ENCODE measurements around the gene B3GALT2. TPM values are rescaled to one million over a fixed set of nuclear protein-coding genes. Genes with fewer than 3 reads are reported as not detected.
A peak's percentile ranks its signal among the peaks of the same experiment; 100 is the strongest.

B3GALT2 gene
- total and polyA plus RNA-seq, 2 of the 8 experiments (the other 6 are each of a cell fraction or from before 2014, with no cell fraction given), result not detected

DNA sequence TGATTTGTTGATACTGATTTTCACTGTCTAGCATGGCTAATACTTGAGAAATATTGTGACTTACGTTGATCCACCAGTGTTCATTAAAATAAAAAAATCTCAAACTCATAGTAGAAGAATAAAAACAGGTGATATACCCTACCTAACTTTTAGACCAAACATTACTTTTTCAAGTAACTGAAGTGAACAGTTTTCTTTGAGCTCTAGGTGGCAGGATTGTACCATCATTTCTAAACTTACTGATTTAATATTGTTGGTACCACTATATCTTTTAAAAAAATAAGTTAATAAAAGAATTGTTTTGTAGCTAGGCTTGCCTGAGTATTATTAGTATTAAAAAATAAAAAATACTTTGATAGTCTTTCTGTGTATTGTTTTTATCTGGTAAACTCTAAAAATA is 43.1 kb downstream of the B3GALT2 start:
- H3K14ac ChIP-seq (ENCODE audit: insufficient read length), result no peak overlapping the region
- no peaks in the 10 kb centered on the region for H3K27me3 ChIP-seq (replicated peaks in 1 of 4; ENCODE audit: control insufficient read depth in 3 of 4, extremely low read depth in 1 of 4, insufficient read depth in 3 of 4, low read length in 3 of 4)
- peaks cover 0 to 2% of the 10 kb centered on the region in 2 experiments for H4K20me1 ChIP-seq (replicated peaks in 1 of 2; ENCODE audit: control insufficient read depth in 1 of 2, insufficient read depth in 2 of 2, low read length in 2 of 2)
- no peaks in the 10 kb centered on the region for H3K9me3 ChIP-seq (ENCODE audit: insufficient read depth in 2 of 2, low read depth in 1 of 2, low read length in 1 of 2)
- no peak overlapping the region for H3K56ac ChIP-seq (replicated peaks; ENCODE audit: insufficient read length, low read depth, low read length)
- H3K18ac ChIP-seq (ENCODE audit: extremely low read depth, low read length), result no peak overlapping the region
- H3K9ac ChIP-seq (replicated peaks in 1 of 4; ENCODE audit: extremely low read depth in 1 of 4, low read depth in 3 of 4, low read length in 3 of 4), result no peak overlapping the region
- FAIRE-seq (no peak), DNase-seq (ENCODE audit: low read depth in 1 of 2, low spot score in 2 of 2) (no peak)
- H3K4me1 ChIP-seq (replicated peaks in 1 of 4; ENCODE audit: control insufficient read depth in 3 of 4, insufficient read depth in 4 of 4, low read length in 3 of 4), result peaks cover 0 to 8% (median 3%) of the 10 kb centered on the region in 4 experiments; a peak in 2 of 7 replicates
- H2BK15ac ChIP-seq (ENCODE audit: low read length), result no peak overlapping the region
- no peak overlapping the region for H3K23ac ChIP-seq (ENCODE audit: insufficient read length)
- no peak overlapping the region for H2BK20ac ChIP-seq (ENCODE audit: low read length)
- CTCF ChIA-PET (ENCODE audit: partially characterized antibody), result interaction anchor here (0.7 to 1.6 kb wide), 9 partner anchors 8 to 1016 kb away, joined by 3 to 7 read pairs (median 4); no protein-coding TSS in a partner anchor
- H2BK12ac ChIP-seq (ENCODE audit: low read depth, low read length), result no peak overlapping the region
- peak in 1 of 2 experiments; percentile 14; a peak in 1 of 4 replicates for TF ChIP-seq RAD21 (IDR thresholded peaks at IDR 0.05 in 1 of 2, conservative IDR thresholded peaks at IDR 0.05 in 1 of 2; ENCODE audit: low read depth in 2 of 2, low read length in 2 of 2)
- no peak for TF ChIP-seq POU5F1 (IDR thresholded peaks at IDR 0.05; ENCODE audit: low read depth, low read length)
- no peak overlapping the region for H2BK5ac ChIP-seq (ENCODE audit: low read depth, low read length)
- H2BK120ac ChIP-seq (replicated peaks; ENCODE audit: low read depth, low read length), result no peak overlapping the region
- H4K91ac ChIP-seq (replicated peaks; ENCODE audit: insufficient read length, low read length), result no peak overlapping the region
- 82% methylated on average over 1 of the region's 1 CpG; no CpG with 5 or more reads in 1 of the 2 experiments for WGBS, 2 experiments (ENCODE audit: extremely low coverage in 1 of 2, insufficient coverage in 1 of 2, insufficient read length in 1 of 2, insufficient replicate concordance in 2 of 2, low coverage in 1 of 2, low lambda C conversion rate in 2 of 2, missing lambda C conversion rate in 1 of 2)
- no peak overlapping the region for H2AFZ ChIP-seq (ENCODE audit: low read length)
- POLR2A ChIA-PET (ENCODE audit: partially characterized antibody), result interaction anchor here (2.0 kb wide), 1 partner anchor 39 kb away, joined by 5 read pairs; the partner anchor contains the start of gene GLRX2
- H3K4me3 ChIP-seq (ENCODE audit: extremely low read depth in 1 of 4, insufficient read depth in 2 of 4, low read depth in 3 of 4, low read length in 4 of 4), result no peak overlapping the region
- no peak overlapping the region for H3K4me2 ChIP-seq (ENCODE audit: insufficient read depth in 1 of 2, low read depth in 2 of 2, low read length in 2 of 2)
- no peak overlapping the region for H2AK5ac ChIP-seq (ENCODE audit: low read depth, low read length)
- peaks cover 0 to 11% of the 10 kb centered on the region in 2 experiments; a peak in 2 of 4 replicates for H3K79me2 ChIP-seq (ENCODE audit: control insufficient read depth in 1 of 2, insufficient read depth in 2 of 2, low read length in 2 of 2)
- H3K27ac ChIP-seq (ENCODE audit: low read depth, low read length), result no peak overlapping the region
- H3K36me3 ChIP-seq (ENCODE audit: control insufficient read depth in 2 of 4, insufficient read depth in 4 of 4, low read length in 3 of 4), result peaks cover 3 to 56% (median 14%) of the 10 kb centered on the region in 4 experiments
- H4K8ac ChIP-seq (ENCODE audit: extremely low read depth, insufficient read depth, low read length), result no peak overlapping the region
- no peak overlapping the region for H3K4ac ChIP-seq (replicated peaks; ENCODE audit: insufficient read length, low read depth, low read length)
- H3K23me2 ChIP-seq (ENCODE audit: low read depth, low read length), result no peaks in the 10 kb centered on the region
- peaks cover 4% of the 10 kb centered on the region; the same call in 1 of the 2 replicates for H3K79me1 ChIP-seq (ENCODE audit: low read depth, low read length)
- no peak overlapping the region for H4K5ac ChIP-seq (ENCODE audit: insufficient read length, low read depth, low read length)
